Measurements from ENCODE around the gene POU2F1. TPM values are rescaled to one million over a fixed set of nuclear protein-coding genes. Genes with fewer than 3 reads are reported as not detected.

POU2F1 gene
- total and polyA plus RNA-seq, 12 donors = 1.3 to 13.9 (median 10.1) TPM

DNA sequence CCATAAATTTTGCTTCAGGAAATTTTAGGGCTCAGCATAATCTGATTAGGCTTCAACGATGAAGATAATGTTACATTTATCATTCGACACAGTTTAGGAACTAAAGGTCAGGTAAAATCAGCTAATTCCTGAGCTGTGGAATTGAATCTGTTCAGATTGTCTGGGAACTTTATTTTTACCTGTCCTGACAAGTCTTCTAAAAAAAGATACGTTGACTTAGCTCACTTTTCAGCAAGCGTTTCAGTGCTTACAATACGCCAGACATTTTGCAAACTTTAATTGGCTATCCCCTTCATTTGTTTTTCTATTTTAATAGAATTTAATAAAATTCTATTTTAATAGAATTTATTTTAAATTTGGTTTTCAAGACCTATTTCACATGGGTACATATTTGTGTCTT, 57.8 kb downstream of the POU2F1 start:
- no peaks in the 10 kb centered on the region for H3K9me3 ChIP-seq
- no peak overlapping the region for H3K4me3 ChIP-seq
- no peak overlapping the region for H3K27ac ChIP-seq
- ATAC-seq = no peak
- H3K36me3 ChIP-seq = no peaks in the 10 kb centered on the region
- intact Hi-C loops (cut with DNase I) = loop anchor here in 1 of 10 donors (10.0 kb wide), 1 partner anchor 126 kb away; no protein-coding TSS in a partner anchor
- 79 to 82% methylated on average over 5 of the region's 5 CpGs for WGBS, 2 donors
- no peaks in the 10 kb centered on the region for H3K27me3 ChIP-seq
- peaks cover 0 to 28% (median 9%) of the 10 kb centered on the region in 9 donors for H3K4me1 ChIP-seq
- no peak for DNase-seq
- TF ChIP-seq, protein P1, sequence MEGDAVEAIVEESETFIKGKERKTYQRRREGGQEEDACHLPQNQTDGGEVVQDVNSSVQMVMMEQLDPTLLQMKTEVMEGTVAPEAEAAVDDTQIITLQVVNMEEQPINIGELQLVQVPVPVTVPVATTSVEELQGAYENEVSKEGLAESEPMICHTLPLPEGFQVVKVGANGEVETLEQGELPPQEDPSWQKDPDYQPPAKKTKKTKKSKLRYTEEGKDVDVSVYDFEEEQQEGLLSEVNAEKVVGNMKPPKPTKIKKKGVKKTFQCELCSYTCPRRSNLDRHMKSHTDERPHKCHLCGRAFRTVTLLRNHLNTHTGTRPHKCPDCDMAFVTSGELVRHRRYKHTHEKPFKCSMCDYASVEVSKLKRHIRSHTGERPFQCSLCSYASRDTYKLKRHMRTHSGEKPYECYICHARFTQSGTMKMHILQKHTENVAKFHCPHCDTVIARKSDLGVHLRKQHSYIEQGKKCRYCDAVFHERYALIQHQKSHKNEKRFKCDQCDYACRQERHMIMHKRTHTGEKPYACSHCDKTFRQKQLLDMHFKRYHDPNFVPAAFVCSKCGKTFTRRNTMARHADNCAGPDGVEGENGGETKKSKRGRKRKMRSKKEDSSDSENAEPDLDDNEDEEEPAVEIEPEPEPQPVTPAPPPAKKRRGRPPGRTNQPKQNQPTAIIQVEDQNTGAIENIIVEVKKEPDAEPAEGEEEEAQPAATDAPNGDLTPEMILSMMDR (IDR thresholded peaks at IDR 0.05) = no peak

DNA sequence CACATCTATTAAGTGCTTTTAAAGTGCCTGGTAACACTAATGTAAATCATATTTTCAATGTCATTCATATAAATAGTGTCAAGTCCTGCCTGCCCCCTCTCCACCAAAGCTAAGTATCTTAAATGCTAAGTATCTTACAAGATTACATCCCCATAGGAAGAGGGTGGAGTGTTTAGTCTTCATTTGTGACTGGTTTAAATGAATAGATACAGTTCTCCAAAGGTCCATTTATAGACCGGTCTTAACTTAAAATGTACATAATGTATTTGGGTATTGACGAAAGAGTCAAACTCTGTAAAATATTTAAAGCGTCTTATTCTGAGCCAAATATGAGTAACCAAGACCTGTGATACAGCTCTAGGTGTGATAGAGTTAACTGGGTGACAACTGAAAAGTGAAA, 60.2 kb downstream of the POU2F1 start:
- H3K9me3 ChIP-seq = no peaks in the 10 kb centered on the region
- no peak for ATAC-seq
- WGBS, 2 donors = 95 to 96% methylated on average over 3 of the region's 3 CpGs

DNA sequence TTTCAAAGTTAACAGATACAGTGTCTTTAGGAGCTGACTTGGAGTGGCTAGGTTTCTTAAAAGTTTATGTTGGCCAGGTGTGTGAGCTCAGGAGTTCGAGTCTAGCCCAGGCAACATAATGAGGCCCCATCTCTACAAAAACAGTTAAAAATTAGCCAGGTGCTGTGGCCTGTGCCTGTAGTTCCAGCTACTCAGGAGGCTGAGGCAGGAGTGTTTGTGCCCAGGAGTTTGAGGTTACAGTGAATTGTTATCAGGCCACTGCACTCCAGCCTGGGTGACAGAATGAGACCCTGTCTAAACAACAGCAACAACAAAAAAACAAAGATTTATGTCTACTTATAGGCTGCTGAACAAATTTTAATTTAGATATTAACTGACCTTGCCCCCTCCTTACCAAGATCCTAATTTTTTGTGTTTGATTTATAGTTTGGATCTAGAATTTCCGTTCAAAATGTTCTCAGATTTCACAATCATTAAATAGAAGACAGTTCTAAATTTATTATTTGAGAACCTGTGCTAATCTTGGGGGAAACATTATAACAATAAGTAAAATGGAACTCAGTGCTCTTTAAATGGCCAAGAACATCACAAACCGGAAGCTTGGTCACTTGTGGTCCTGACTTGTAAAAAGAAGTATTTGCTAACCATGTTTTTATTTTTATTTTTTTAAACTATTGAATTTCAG, 67.8 kb downstream of the POU2F1 start:
- no peaks in the 10 kb centered on the region for H3K27me3 ChIP-seq
- H3K4me1 ChIP-seq = peaks cover 0 to 45% (median 19%) of the 10 kb centered on the region in 9 donors
- ATAC-seq (no peak), DNase-seq (no peak)
- no peaks in the 10 kb centered on the region for H3K9me3 ChIP-seq
- no peaks in the 10 kb centered on the region for H3K36me3 ChIP-seq
- H3K27ac ChIP-seq = no peak overlapping the region
- WGBS, 2 donors = 90 to 95% methylated on average over 3 of the region's 3 CpGs
- no peak overlapping the region for H3K4me3 ChIP-seq
- TF ChIP-seq, protein P1 (IDR thresholded peaks at IDR 0.05) = no peak
- intact Hi-C loops (cut with DNase I) = no loop called here

More for the DNA sequence above, 60.2 kb downstream of the POU2F1 start:
- no peak for DNase-seq
- Histone ChIP-seq H3K27ac (no peak overlapping the region), H3K36me3 (no peaks in the 10 kb centered on the region), H3K27me3 (no peaks in the 10 kb centered on the region), H3K4me1 (peaks cover 0 to 21% (median 4%) of the 10 kb centered on the region in 9 donors), H3K4me3 (no peak overlapping the region)
- intact Hi-C loops (cut with DNase I) = no loop called here
- TF ChIP-seq, protein P1 (IDR thresholded peaks at IDR 0.05) = no peak

DNA sequence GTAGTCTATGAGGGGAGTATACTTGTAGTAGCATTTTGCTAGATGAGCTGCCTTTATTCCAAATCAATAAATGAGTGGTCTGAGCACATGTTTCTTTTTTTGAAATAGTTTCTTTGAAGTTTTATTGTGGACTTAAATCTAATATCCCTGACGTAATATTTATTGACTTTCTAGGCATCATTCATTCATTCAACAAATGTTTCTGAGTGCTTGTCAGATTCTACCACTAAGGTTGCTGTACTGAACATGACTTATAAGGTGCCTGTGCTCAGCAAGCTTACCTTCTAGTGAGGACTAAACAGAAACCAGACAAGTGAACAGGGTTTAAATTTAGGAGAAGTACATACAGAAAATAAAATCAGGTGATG, 68.4 kb downstream of the POU2F1 start:
- Histone ChIP-seq H3K4me1 (peaks cover 0 to 45% (median 19%) of the 10 kb centered on the region in 9 donors), H3K27ac (no peak overlapping the region), H3K27me3 (no peaks in the 10 kb centered on the region), H3K9me3 (no peaks in the 10 kb centered on the region), H3K36me3 (no peaks in the 10 kb centered on the region), H3K4me3 (no peak overlapping the region)
- intact Hi-C loops (cut with DNase I) = no loop called here
- DNase-seq (no peak), ATAC-seq (no peak)
- TF ChIP-seq, protein P1 (IDR thresholded peaks at IDR 0.05) = no peak
- WGBS, 2 donors = 87 to 98% methylated on average over 1 of the region's 1 CpG
